GM12878 (cell line): ENCODE measurements around the gene SBF2. TPM values are rescaled to one million over a fixed set of nuclear protein-coding genes. Genes with fewer than 3 reads are reported as not detected.

ENCODE experiments used
- ATF7 ChIP-seq: fragments of 450-650 bp; IDR thresholded peaks from 2 replicates; pipeline ENCODE4 v1.6.1; 2016; ENCODE audit warnings: low read depth, mild to moderate bottlenecking
- CHD4 ChIP-seq: fragments of 200-600 bp; sonication (generic); IDR thresholded peaks from 2 replicates; pipeline ENCODE4 v1.6.1; 2016; ENCODE audit warnings: mild to moderate bottlenecking
- IKZF1 ChIP-seq: fragments of 450-650 bp; conservative IDR thresholded peaks from 2 replicates; pipeline ENCODE4 v1.6.1; 2017; ENCODE audit warnings: antibody characterized with exemption, mild to moderate bottlenecking
- KDM1A ChIP-seq: fragments of 200-600 bp; sonication (generic); IDR thresholded peaks from 2 replicates; pipeline ENCODE4 v1.6.1; 2016; ENCODE audit warnings: borderline replicate concordance
- MTA2 ChIP-seq: fragments of 450-650 bp; IDR thresholded peaks from 2 replicates; pipeline ENCODE4 v1.6.1; 2016; ENCODE audit warnings: low read depth, mild to moderate bottlenecking, moderate library complexity
- MXI1 ChIP-seq: fragments of 150-350 bp; IDR thresholded peaks from 2 replicates; pipeline ENCODE4 v1.6.1; 2011; ENCODE audit warnings: low read depth, mild to moderate bottlenecking, inconsistent platforms, low read length, improper control_type of control experiment
- MYB ChIP-seq: fragments of 150-350 bp; IDR thresholded peaks from 2 replicates; pipeline ENCODE4 v1.6.1; 2014; ENCODE audit warnings: mild to moderate bottlenecking, low read depth, low read length, borderline replicate concordance
- NBN ChIP-seq: fragments of 450-650 bp; IDR thresholded peaks from 2 replicates; pipeline ENCODE4 v1.6.1; 2016
- NR2C2 ChIP-seq: IDR thresholded peaks from 2 replicates; pipeline ENCODE4 v1.6.1; 2011; ENCODE audit warnings: borderline replicate concordance, low read depth; ENCODE audit not compliant: control insufficient read depth, insufficient read length
- RFX5 ChIP-seq: IDR thresholded peaks from 2 replicates; pipeline ENCODE4 v1.6.1; 2011; ENCODE audit warnings: low read depth, low read length, improper control_type of control experiment
- SP1 ChIP-seq: IDR thresholded peaks from one replicate; pipeline ENCODE4 v1.6.1; 2011; ENCODE audit warnings: low read depth, low read length
- SRF ChIP-seq, 2 experiments: IDR thresholded peaks; 2 replicates each; pipeline ENCODE4 v1.6.1; 2011; ENCODE audit warnings: low read depth in 2 of 2, low read length in 2 of 2, mild to moderate bottlenecking in 1 of 2, moderate library complexity in 1 of 2
- YY1 ChIP-seq: IDR thresholded peaks from 2 replicates; pipeline ENCODE4 v1.6.1; 2011; ENCODE audit warnings: low read depth, mild to moderate bottlenecking, low read length
- polyA plus RNA-seq, 11 experiments: library from polyadenylated mRNA; depleted of rRNA in 4 of 11; unstranded in 6 of 11; stranded (reverse) in 5 of 11; fragments of >200 nt; fragmentation: Nextera tagmentation in 4 of 11; fragmentation: Illumina TruSeq in 1 of 11; extraction: Ambion mirVana in 4 of 11; extraction: Trizol in 1 of 11; gene quantifications; 1 replicate in 1 of 11; 2 replicates in 10 of 11; pipeline versions ENCODE4 v1.2.1 to v1.2.3, GENCODE V29; 2011 to 2016; ENCODE audit warnings: inconsistent platforms in 2 of 11, missing spikeins in 2 of 11, low read depth in 1 of 11
- total RNA-seq, 4 experiments: library from RNA; depleted of rRNA in 3 of 4; stranded (reverse); fragments of >200 nt in 3 of 4; fragmentation: Illumina TruSeq in 1 of 4; extraction: Trizol in 1 of 4; gene quantifications; 2 replicates each; pipeline versions ENCODE4 v1.2.1 to v1.2.3, GENCODE V29; 2013 to 2021
- TF ChIP-seq, protein P1 (sequence below): fragments of 450-650 bp; IDR thresholded peaks from 2 replicates; pipeline ENCODE4 v1.6.1; 2016; ENCODE audit warnings: mild to moderate bottlenecking
- TF ChIP-seq, protein P2 (sequence below): fragments of 450-650 bp; formaldehyde crosslinking; IDR thresholded peaks from 2 replicates; pipeline ENCODE4 v1.4.0; 2020; ENCODE audit warnings: mild to moderate bottlenecking, moderate library complexity
- TF ChIP-seq, protein P3 (sequence below): fragments of 450-650 bp; IDR thresholded peaks from 2 replicates; pipeline ENCODE4 v1.6.1; 2017; ENCODE audit warnings: mild to moderate bottlenecking, low read depth, inconsistent platforms; ENCODE audit not compliant: poor library complexity, severe bottlenecking
- TF ChIP-seq, protein P4 (sequence below): IDR thresholded peaks from 2 replicates; pipeline ENCODE4 v1.6.1; 2012; ENCODE audit warnings: low read depth, low read length, improper control_type of control experiment
- TF ChIP-seq, protein P5 (sequence below): fragments of 150-350 bp; IDR thresholded peaks from 2 replicates; pipeline ENCODE4 v1.6.1; 2016; ENCODE audit warnings: low read depth, low read length

The SBF2 gene
- total and polyA plus RNA-seq, 10 of the 15 experiments (the other 5 are each of a cell fraction or from before 2014, with no cell fraction given): 0.24 to 2.3 (median 1.1) TPM

DNA sequence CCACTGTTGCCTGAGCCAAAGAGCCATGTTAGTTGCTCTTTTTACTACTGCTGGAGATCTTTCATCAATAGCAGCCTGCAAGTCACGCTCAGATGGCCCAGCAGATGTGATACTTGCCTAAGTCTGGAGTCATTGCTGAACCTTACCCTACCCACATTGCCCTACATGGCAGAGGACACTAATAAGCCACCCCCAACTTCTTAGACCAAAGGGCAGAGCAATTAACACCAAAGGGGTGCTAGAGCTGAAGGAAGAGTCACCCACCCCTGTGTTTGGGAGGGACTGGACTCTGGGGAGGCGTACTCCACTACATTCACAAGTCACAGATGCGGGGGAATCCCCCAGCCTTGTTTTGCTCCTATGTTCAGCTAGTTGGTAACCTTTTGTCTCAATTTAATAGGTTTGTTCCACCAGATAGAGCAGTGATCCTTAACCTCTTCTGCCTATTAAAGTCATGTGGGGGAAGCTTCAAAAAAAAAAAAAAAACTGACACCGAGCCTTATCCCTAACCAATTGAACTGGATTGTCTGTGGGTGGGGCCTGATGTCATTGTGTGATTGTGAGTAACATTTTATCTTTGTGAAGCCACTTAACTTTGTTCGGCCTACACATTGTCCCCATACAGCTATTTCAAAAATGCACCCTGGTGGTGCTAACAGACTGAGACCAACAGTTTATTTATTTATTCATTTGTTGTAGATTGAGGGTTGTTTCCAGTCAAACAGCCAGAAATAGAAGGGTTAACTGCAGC, 23.9 kb upstream of the SBF2 start (continued):
- TF ChIP-seq, protein P1, sequence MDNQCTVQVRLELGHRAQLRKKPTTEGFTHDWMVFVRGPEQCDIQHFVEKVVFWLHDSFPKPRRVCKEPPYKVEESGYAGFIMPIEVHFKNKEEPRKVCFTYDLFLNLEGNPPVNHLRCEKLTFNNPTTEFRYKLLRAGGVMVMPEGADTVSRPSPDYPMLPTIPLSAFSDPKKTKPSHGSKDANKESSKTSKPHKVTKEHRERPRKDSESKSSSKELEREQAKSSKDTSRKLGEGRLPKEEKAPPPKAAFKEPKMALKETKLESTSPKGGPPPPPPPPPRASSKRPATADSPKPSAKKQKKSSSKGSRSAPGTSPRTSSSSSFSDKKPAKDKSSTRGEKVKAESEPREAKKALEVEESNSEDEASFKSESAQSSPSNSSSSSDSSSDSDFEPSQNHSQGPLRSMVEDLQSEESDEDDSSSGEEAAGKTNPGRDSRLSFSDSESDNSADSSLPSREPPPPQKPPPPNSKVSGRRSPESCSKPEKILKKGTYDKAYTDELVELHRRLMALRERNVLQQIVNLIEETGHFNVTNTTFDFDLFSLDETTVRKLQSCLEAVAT: no peak
- TF ChIP-seq ATF7 (no peak; the same call in 1 of the 2 replicates), RFX5 (no peak), MYB (no peak), MTA2 (peak; percentile 84), IKZF1 (peak; percentile 40), NR2C2 (no peak), MXI1 (no peak), CHD4 (no peak), NBN (no peak), SRF (IDR thresholded peaks at IDR 0.05; ENCODE audit: low read depth in 2 of 2, low read length in 2 of 2) (peak in 1 of 2 experiments; percentile 76; a peak in 2 of 4 replicates), SP1 (peak; percentile 34), KDM1A (no peak), YY1 (peak; percentile 43; the same call in 1 of the 2 replicates)
- TF ChIP-seq, protein P2, sequence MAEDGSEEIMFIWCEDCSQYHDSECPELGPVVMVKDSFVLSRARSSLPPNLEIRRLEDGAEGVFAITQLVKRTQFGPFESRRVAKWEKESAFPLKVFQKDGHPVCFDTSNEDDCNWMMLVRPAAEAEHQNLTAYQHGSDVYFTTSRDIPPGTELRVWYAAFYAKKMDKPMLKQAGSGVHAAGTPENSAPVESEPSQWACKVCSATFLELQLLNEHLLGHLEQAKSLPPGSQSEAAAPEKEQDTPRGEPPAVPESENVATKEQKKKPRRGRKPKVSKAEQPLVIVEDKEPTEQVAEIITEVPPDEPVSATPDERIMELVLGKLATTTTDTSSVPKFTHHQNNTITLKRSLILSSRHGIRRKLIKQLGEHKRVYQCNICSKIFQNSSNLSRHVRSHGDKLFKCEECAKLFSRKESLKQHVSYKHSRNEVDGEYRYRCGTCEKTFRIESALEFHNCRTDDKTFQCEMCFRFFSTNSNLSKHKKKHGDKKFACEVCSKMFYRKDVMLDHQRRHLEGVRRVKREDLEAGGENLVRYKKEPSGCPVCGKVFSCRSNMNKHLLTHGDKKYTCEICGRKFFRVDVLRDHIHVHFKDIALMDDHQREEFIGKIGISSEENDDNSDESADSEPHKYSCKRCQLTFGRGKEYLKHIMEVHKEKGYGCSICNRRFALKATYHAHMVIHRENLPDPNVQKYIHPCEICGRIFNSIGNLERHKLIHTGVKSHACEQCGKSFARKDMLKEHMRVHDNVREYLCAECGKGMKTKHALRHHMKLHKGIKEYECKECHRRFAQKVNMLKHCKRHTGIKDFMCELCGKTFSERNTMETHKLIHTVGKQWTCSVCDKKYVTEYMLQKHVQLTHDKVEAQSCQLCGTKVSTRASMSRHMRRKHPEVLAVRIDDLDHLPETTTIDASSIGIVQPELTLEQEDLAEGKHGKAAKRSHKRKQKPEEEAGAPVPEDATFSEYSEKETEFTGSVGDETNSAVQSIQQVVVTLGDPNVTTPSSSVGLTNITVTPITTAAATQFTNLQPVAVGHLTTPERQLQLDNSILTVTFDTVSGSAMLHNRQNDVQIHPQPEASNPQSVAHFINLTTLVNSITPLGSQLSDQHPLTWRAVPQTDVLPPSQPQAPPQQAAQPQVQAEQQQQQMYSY: no peak
- TF ChIP-seq, protein P3, sequence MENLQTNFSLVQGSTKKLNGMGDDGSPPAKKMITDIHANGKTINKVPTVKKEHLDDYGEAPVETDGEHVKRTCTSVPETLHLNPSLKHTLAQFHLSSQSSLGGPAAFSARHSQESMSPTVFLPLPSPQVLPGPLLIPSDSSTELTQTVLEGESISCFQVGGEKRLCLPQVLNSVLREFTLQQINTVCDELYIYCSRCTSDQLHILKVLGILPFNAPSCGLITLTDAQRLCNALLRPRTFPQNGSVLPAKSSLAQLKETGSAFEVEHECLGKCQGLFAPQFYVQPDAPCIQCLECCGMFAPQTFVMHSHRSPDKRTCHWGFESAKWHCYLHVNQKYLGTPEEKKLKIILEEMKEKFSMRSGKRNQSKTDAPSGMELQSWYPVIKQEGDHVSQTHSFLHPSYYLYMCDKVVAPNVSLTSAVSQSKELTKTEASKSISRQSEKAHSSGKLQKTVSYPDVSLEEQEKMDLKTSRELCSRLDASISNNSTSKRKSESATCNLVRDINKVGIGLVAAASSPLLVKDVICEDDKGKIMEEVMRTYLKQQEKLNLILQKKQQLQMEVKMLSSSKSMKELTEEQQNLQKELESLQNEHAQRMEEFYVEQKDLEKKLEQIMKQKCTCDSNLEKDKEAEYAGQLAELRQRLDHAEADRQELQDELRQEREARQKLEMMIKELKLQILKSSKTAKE: no peak
- TF ChIP-seq, protein P4, sequence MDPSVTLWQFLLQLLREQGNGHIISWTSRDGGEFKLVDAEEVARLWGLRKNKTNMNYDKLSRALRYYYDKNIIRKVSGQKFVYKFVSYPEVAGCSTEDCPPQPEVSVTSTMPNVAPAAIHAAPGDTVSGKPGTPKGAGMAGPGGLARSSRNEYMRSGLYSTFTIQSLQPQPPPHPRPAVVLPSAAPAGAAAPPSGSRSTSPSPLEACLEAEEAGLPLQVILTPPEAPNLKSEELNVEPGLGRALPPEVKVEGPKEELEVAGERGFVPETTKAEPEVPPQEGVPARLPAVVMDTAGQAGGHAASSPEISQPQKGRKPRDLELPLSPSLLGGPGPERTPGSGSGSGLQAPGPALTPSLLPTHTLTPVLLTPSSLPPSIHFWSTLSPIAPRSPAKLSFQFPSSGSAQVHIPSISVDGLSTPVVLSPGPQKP: no peak
- TF ChIP-seq, protein P5, sequence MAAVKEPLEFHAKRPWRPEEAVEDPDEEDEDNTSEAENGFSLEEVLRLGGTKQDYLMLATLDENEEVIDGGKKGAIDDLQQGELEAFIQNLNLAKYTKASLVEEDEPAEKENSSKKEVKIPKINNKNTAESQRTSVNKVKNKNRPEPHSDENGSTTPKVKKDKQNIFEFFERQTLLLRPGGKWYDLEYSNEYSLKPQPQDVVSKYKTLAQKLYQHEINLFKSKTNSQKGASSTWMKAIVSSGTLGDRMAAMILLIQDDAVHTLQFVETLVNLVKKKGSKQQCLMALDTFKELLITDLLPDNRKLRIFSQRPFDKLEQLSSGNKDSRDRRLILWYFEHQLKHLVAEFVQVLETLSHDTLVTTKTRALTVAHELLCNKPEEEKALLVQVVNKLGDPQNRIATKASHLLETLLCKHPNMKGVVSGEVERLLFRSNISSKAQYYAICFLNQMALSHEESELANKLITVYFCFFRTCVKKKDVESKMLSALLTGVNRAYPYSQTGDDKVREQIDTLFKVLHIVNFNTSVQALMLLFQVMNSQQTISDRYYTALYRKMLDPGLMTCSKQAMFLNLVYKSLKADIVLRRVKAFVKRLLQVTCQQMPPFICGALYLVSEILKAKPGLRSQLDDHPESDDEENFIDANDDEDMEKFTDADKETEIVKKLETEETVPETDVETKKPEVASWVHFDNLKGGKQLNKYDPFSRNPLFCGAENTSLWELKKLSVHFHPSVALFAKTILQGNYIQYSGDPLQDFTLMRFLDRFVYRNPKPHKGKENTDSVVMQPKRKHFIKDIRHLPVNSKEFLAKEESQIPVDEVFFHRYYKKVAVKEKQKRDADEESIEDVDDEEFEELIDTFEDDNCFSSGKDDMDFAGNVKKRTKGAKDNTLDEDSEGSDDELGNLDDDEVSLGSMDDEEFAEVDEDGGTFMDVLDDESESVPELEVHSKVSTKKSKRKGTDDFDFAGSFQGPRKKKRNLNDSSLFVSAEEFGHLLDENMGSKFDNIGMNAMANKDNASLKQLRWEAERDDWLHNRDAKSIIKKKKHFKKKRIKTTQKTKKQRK: no peak
